ENCODE results near the gene GPR160.

DNA sequence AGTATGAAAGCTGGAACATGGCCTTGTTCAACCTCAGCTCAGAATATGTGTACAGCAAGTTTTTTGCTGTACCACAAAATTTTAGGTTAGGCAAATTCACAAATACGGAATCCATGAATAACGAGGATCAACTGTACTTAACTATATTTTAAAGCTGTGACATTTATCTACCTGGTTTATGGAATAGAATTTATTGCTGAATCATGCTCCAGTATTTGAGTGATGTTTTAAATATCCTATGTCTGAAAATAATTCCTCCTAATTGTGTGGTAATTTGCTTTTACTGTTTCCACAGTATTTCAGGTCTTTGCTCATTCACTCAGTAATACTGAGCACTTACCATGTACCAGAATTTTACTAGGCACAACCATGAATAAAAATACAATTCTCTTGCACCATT is 41.7 kb upstream of the GPR160 start:
- no peak for TF ChIP-seq TAF1 (IDR thresholded peaks at IDR 0.05; ENCODE audit: low read depth)
- TF ChIP-seq POLR2AphosphoS5 (IDR thresholded peaks at IDR 0.05): no peak
- TF ChIP-seq, protein P1, sequence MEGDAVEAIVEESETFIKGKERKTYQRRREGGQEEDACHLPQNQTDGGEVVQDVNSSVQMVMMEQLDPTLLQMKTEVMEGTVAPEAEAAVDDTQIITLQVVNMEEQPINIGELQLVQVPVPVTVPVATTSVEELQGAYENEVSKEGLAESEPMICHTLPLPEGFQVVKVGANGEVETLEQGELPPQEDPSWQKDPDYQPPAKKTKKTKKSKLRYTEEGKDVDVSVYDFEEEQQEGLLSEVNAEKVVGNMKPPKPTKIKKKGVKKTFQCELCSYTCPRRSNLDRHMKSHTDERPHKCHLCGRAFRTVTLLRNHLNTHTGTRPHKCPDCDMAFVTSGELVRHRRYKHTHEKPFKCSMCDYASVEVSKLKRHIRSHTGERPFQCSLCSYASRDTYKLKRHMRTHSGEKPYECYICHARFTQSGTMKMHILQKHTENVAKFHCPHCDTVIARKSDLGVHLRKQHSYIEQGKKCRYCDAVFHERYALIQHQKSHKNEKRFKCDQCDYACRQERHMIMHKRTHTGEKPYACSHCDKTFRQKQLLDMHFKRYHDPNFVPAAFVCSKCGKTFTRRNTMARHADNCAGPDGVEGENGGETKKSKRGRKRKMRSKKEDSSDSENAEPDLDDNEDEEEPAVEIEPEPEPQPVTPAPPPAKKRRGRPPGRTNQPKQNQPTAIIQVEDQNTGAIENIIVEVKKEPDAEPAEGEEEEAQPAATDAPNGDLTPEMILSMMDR (IDR thresholded peaks at IDR 0.05; ENCODE audit: poor library complexity, severe bottlenecking): no peak
- TF ChIP-seq, protein P2, sequence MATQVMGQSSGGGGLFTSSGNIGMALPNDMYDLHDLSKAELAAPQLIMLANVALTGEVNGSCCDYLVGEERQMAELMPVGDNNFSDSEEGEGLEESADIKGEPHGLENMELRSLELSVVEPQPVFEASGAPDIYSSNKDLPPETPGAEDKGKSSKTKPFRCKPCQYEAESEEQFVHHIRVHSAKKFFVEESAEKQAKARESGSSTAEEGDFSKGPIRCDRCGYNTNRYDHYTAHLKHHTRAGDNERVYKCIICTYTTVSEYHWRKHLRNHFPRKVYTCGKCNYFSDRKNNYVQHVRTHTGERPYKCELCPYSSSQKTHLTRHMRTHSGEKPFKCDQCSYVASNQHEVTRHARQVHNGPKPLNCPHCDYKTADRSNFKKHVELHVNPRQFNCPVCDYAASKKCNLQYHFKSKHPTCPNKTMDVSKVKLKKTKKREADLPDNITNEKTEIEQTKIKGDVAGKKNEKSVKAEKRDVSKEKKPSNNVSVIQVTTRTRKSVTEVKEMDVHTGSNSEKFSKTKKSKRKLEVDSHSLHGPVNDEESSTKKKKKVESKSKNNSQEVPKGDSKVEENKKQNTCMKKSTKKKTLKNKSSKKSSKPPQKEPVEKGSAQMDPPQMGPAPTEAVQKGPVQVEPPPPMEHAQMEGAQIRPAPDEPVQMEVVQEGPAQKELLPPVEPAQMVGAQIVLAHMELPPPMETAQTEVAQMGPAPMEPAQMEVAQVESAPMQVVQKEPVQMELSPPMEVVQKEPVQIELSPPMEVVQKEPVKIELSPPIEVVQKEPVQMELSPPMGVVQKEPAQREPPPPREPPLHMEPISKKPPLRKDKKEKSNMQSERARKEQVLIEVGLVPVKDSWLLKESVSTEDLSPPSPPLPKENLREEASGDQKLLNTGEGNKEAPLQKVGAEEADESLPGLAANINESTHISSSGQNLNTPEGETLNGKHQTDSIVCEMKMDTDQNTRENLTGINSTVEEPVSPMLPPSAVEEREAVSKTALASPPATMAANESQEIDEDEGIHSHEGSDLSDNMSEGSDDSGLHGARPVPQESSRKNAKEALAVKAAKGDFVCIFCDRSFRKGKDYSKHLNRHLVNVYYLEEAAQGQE (IDR thresholded peaks at IDR 0.05; ENCODE audit: borderline replicate concordance): no peak
- TF ChIP-seq MXI1 (conservative IDR thresholded peaks at IDR 0.05; ENCODE audit: poor library complexity, severe bottlenecking): no peak
- no peak for TF ChIP-seq RAD21 (conservative IDR thresholded peaks at IDR 0.05)
- no peak for TF ChIP-seq SMC3 (conservative IDR thresholded peaks at IDR 0.05; ENCODE audit: poor library complexity)
- TF ChIP-seq EP300 (conservative IDR thresholded peaks at IDR 0.05; ENCODE audit: poor library complexity, severe bottlenecking): no peak
- no peak for TF ChIP-seq EZH2 (IDR thresholded peaks at IDR 0.05; ENCODE audit: borderline replicate concordance, insufficient read depth, low read length, poor library complexity, severe bottlenecking)
